ENCODE data around the gene APPL2.
A peak's percentile ranks its signal among the peaks of the same experiment; 100 is the strongest.

The APPL2 gene

DNA sequence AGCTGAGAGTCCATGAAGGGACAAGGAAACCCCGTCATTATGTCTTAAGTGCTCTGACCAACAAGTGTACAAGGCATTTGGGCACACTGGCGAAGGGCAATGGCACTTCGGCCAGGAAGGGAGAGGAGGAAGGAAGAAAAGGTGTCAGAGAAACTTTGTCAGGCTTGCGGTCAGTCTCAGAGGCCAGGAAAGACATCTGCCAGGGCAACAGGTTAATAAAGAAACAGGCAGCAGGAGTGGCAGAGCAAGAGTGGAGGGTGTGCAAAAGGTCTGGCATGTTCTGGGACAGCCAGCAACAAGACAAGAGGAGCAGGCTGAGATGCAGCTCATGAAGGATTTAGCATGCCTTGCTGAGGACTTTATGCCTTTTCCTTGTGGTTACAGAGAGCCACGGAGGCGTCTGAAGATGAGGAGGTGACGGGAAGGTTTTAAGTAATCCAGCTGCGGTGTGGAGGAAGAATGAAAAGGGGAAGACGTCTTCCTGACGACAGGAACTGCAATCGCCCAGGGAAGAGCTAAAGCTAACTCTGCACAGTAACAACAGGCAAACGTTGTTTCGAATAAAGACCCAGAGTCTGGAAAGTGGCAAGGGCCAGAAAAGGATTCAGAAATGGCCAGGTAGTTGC lies 13.1 kb downstream of the APPL2 start:
- DNase-seq (ENCODE audit: low read depth), result no peak

DNA sequence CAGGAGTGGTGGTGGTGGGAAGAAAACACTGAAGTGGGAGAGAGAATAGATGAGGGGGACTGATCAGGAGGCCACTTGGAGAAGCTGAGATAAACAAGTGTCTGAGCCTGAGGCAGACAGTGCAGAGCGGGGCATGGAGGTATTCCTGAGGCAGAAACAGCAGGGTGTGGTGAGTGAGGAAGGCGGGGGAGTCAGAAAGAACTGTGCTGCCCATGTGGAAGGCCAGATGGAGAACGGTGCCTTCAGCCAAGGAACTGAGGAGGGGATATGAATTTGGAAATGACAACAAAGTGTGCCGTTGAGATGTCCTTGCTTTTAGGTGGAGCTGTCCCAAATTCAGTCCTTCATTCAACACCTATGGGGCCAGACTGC lies 13.7 kb downstream of the APPL2 start:
- no peak for DNase-seq (ENCODE audit: low read depth)

DNA sequence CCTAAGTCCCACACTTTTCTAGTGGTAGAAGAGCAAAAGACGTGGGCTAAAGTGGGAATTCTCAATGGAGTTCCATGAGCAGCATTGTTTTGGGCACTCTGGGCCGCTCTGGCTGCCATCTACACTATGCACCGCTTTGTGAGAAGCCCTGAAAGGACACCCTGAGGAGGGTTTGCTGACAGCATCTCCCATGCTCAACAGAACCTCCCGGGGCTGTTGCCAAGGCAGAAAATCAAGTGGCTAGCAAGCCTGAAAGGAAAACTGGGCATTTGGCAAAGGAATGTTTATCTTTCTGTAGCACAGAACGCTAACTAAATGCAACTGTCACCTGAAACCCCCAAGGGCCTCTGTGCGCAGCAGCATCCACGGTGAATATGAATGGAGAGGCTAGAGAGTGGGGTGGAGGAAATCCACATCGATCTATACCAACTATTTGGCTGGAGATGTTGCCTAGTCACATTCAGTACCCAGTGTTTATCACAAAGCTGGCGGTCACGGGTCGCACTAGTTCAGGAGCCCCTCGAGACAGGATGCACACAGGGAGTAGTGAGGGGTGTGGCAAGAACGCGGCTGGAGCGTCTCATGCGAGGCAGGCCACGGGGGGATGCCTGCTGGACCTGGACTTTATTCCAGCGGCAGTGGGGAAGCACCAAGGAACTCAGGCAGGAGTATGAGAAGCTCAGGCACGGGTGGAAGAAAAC lies 14.2 kb downstream of the APPL2 start:
- no peak for DNase-seq (ENCODE audit: low read depth)

DNA sequence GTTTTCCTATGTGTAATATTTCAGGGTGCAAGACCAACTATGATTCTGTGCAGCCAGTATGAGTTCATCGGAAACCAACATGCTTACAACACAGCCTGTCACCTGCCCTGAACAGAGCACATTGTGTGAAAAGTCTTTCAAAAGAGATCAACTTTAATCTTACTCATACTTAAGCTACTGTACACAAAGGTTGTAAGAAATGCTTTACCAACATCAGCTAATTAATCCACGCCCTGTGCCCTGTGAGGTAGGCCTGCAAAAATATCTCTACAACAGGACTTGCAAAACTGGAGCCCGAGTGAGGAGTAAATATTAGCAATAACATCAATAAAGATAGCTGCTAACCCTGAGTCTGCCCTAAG lies 15.1 kb downstream of the APPL2 start:
- no peak for DNase-seq (ENCODE audit: low read depth)

DNA sequence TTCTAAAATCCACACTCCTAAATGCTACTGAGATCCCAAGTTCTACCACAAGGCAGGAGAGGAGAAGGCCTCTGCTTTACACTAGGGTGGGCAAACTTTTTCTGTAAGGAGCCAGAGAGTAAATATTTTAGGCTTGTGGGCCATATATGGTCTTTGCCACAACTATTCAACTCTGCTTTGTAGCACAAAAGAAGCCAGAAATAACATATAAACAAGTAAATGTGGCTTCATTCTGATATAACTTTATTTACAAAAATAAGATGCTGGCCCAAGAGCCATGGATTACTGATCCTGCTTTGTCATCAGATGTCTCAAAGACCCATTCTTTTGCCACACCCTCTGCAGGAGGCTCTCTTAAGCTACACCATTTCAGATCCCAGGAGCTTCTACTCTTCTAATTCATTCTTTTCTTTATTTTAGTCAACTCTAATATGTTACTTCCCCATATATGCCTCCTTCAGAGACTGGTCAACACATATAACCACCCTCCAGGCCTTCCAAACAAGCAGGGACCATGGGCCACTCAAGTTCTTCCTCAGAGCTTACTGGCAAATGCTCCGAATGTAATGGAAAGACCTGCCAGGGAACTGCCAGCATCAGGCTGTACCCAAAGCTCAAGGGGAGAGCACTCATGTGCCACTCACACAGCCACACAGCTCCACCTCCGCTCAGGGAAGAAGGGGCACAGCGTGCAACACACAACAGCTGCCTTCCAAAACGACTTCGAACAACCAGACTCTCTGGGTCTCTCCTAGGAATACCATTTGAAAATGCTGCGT lies 15.6 kb downstream of the APPL2 start:
- DNase-seq (ENCODE audit: low read depth), result no peak

DNA sequence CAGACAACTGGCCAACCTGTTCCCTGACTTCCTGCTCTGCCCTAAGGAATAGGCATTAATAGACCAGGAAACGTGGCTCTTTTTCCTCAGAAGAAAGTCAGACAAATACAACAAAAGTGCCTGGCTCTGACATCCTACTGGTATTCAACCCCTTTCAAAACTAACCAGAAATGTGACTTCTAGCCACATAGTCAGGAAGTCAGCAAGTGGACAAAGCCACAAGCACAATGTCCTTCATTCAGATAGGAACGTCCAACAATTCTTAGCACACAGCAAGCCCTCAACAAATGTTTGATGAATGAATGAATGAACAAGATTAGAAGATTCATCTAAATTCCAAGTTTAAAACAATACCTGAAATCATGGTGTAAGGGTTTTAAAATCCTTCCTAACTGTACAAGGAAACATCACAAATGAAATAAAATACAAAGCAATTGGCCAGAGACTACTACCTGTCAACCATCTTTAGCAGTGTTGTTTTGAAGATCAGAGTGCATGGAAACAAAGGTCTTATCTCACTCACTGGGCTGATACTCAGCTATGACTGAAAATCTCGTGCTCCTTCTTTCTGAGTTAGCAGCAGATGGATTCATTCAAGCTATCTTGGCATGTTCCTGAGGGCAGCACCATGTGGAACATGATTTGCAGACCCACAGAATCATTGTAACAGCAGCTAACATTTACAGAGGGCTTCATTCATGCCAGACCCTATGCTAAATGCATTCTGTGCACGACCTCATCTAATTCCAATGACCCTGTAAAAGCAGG lies 16.5 kb downstream of the APPL2 start:
- DNase-seq (ENCODE audit: low read depth), result no peak

DNA sequence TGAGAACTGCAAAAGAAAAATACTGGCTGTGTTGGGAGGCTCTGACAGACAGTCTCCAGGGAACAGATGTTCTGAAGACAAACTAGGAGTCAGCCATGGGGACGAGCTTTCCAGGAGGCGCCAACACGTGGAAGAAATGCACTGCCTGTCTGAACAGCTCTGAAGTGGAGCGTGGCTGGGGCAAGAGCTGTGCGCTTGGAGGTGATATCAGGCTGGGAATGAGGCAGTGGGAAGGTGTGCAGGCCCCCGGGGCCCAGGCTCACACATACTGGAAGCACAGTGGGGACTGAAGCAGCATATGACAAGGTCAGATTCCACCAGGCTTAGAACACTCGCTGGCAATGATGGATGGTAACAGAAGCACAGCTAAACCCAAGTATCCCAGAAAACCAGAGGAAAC lies 17.5 kb downstream of the APPL2 start:
- DNase-seq (ENCODE audit: low read depth), result no peak

DNA sequence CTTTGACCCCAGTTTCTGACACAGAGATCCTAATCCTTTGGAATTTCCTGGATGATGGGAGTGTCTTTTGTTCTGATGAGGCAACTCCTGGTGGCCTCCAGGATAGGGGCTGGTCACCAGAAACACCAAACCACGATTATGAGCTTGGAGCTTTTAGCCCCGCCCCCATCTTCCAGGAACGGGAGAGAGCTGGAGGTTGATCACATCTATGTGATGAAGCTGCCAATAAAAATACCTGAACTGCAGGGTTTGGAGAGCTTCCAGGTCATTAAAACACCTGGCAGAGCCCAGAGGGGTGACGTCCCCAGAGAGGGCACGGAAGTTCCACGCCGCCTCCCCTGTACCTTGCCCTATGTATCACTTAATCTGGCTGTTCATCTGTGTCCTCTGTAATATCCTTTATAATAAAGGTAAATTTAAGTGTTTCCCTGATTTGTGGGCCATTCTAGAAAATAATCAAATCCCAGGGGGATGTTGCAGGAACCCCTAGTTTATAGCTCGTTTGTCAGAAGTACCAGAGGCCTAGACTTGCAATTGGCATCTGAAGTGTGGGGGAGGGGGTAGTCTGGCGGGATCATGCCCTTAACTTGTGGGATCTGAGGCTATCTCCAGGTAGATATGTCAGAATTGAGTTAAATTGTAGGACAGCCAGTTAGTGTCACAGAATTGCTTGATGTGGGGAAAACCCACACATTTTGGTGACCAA lies 21.2 kb downstream of the APPL2 start:
- DNase-seq (ENCODE audit: low read depth), result peak; percentile 68

DNA sequence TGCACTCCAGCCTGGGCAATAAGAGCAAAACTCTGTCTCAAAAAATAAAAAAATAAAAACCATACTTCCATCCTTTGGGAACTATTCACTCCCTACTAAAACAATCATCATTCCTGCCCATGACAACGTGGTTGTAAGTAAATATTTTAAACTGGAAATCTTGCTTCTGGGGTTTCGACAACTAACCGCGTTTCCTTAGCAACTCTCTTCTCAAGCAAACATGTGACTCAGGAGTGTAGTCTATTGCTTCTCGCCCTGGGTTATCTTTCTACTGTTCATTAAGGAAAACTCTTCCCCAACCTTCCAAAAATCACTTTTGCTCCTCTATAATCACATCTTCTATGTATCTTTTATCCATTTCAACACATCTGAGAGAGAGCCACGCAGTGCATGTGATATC lies 21.8 kb downstream of the APPL2 start:
- no peak for DNase-seq (ENCODE audit: low read depth)

DNA sequence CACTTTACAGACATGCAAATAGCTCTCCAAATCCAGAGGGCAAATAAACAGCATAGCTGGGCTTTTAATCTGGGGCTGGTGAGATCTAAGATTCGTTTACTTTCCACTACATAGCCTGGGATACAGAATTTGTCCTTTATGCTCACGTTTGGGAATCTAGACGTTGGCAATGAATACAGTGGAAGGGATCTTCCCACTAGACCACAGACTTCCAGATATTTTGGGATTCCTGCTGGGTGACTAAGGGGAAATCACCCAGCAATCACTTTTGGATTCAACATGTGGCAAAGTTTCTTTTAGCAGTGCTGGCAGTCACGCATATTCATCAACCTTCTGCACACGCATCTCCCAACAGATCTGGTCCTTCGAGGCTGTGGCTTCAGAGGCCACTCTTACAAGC lies 23.5 kb downstream of the APPL2 start:
- peak; percentile 91 for DNase-seq (ENCODE audit: low read depth)

DNA sequence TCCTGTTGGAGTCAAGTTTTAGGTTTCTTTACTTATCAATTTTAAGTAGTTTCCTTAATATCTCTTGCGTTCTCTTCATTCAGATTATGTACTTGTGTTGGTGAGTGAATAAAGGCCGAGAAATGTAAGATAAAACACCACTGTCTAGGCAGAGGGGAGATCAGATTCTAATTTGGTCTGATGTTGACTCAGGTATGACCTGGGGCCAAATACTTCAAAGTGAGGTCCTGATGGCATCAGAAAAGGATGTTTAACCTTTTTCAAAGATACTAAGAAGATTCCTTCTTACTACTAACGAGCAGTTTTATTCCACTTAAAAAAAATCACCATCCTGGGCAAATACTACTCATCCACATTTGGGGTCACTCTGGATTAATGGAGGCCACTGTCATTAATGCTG lies 26.9 kb downstream of the APPL2 start:
- DNase-seq (ENCODE audit: low read depth), result no peak

DNA sequence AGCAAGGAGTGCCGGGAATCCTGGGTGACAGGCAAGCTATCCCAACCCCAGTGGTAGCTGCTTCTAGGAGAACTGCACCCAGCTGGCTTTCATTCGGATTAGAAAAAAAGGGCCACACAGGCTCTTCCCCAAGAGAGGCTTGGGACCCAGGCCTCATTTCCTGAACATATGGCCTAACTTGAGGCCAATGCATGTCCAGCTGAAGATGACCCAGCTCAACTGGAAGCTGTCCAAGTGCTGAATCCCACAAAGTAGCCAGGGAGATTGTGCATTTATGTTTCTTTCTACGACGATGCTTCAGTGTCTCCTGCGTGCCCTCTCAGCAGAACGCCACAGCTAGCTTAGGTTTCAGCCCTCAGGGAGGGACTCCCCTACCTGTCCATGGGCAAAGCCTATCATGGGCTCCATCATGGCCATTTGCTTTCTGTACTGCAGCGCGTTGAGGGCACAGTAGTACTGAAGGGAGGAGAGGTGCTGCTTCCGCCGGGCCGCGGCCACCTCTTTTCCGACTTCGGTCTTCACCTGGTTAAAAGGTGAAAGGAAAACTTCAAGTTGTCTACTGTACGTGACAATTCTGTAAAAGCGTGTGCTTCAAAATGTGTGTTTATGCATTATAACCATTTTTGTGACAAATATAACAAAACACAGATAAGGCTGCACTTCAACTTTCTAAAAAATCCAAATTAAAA lies 29.1 kb downstream of the APPL2 start:
- DNase-seq (ENCODE audit: low read depth), result no peak

DNA sequence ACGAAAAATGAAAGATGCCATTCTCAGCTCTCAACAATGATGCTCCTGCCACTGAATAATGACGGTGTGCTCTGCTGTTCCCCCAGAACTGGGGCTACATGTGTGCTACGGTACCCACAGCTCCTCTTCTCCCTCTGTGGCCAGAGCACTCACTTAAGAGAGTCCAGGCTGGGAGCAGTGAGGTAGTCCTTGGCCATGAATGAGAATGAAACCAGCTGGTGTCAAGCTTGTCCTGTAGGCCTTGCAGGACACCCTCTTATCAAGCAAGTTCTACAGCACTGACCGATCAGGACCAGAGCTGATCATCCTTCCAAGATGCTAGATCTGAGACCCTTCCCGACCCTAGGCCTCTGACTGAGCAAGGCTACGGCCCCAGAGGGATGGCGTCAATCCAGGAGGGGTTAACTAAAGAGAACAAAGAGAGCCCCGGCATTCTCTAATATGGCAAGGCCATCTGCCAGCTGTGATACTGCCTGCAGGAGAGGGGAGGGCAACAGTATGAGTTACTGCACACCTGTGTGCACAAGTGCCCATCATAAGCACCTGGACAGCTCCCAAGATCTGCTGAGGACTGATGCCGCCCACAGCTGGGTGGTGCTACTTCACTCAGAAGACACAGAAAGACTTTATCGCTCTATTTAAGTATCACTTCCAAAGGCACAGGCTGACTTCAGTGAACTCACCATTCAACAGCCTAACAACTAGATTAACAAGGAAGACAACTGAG lies 30.5 kb downstream of the APPL2 start:
- no peak for DNase-seq (ENCODE audit: low read depth)

DNA sequence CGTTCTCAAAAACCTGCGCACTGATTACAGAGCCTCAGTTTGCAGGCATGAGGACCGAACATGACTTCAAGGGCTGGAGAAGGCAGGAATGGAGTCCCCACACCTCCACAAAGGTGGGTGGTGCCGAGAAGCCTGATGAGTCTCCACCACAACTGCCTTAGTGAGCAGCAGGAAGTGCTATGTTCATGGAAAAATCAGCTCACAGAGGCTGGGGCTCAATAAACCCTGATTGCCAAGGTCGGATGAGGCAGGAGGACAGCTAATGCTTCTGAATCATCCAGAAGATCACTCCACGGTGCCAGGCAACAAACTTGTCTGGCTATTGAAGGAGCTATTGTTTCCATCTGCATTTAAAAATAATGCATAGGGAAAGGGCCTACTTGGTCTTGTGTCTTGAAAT lies 31.1 kb downstream of the APPL2 start:
- peak; percentile 72 for DNase-seq (ENCODE audit: low read depth)

DNA sequence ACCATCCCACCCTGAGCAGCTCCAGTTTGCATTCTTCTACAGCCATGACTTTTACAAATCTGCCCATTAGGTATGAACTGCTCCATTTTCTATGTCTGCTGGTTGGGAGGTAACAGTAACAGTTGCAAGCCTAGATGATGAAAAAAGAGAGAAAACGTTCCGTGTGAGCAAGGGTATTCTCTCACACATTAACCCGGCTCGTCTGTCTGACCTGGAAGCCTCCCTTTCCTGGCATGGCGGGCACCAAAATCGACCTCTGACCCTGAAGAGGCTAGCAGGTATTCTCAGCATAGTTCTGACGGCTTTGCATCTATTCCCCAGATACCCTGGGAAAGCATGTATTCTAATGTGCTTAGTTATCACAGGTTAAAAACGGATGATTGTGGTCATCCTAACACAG lies 31.8 kb downstream of the APPL2 start:
- DNase-seq (ENCODE audit: low read depth), result no peak

DNA sequence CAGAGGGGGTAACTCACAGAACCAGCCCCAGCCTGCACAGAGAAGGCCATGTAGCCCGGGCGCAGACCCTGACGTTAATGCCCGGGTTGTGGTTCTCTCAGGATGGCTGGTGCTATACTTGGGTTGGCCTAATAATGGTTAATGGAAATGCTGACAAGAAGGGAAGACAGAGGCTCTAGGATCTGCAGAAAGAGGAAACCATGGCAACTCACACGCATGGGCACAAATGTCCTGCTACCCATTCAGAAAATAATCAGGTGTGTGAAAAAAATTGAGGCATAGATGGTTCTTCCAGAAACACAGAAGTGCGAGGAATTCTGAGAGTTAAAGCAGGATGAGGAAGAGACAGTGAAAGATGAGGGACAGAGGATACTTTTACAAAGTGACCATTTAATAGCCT lies 33.8 kb downstream of the APPL2 start:
- no peak for DNase-seq (ENCODE audit: low read depth)

DNA sequence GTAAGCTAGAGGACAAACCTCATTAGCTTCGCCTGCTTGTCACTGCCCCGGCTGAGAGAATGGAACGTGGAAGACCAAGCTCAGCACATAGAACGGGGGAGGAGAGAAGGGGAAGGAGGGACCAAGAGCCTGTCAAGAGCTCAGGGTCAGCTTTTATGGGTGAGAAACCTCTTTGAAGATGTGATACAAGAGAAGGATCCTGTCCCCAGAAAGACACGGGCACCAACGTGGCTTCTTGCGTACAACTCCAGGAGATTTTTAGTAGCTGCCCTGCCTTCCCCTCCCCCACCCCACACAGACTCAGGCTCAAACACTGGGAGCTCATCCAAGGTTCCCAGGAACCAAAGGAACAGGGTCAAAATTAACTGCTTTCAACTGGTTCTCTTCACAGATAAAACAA lies 34.7 kb downstream of the APPL2 start:
- DNase-seq (ENCODE audit: low read depth), result no peak

DNA sequence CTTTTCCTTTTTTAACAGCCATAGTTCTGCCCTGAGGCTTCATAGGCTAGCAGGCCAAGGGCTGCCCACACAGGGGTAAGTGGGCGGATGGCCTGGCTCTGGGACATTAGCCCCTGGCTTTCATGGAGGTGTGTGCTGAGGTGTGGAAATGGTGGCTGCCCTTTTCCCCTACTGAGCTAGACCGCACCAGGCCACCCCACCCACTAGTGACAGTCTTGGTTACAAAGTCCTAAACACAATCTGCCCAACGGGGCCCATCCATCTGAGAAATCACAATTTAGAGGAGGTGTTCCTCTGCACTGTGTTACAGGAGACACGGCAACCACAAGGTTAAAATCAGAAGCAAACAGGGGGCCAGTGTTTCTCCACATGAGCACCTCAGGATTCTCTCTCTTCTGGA lies 35.6 kb downstream of the APPL2 start:
- DNase-seq (ENCODE audit: low read depth), result no peak

DNA sequence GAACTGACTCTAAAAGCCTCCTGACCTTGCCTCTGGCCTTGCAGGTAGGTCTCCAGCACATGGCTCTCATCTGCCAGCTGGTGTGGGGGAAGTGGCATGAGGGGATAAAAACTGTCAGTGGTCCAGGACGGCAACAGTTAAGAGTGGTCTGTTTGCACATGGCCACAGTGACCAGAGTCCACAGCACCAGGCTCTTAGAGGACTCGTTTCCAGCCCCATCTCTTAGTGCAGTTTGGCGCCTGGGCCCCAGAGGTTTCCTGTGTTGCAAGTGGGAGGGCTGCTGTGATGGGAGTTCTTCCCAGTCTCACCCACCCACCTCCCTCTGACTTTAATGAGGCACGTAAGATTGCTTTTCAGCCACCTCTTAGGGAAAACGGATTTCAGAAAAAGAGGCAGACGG lies 37.0 kb downstream of the APPL2 start:
- DNase-seq (ENCODE audit: low read depth), result no peak

DNA sequence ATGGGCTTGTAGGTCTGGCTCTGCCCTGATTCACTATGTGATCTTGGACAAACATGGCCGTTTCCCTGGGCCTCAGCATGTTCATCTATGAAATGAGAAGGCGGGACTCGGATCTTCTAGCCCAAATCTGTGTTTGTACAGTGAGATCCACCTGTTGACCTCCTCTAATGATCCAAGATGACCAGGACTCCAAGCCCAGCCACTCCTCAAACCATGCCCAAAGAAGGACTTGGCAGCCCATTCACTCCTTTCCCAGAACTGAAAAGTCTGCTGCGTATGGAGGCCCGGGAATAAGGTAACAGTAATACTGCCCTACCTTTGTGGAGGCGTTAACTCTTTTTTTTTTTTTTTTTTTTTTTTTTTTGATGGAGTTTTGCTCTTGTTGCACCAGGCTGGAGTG lies 39.9 kb downstream of the APPL2 start:
- no peak for DNase-seq (ENCODE audit: low read depth)

DNA sequence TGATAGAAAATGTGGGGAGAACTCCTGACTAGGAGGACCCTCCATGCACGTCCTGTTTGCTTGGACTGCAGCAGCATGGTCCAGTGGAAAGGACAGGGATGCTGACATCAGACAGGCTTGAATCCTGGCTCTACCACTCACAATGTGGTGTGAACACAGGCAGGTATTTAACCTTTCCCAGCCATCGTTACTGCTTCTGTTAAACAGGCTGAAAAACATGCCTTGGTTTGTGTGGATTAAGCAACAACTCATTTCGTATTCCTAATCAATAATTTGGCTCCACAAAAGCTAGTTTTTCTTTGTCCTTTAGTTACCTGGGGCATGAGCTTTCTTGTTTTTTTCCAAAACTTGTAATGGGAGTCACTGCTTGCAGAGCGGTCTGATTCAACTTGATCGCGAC lies 41.0 kb downstream of the APPL2 start:
- no peak for DNase-seq (ENCODE audit: low read depth)
